Measurements from ENCODE around the gene TTC31.
"Not testable (repeated sequence)": the region's sequence is repeated elsewhere in the genome, so short reads cannot be mapped to it uniquely, and the experiment has no call there.

The TTC31 gene

GRCh38 chr2:74457549-74458131, 25.2 kb upstream of the TTC31 start:
- H3K4me2 ChIP-seq (ENCODE audit: low read length), result peak overlapping the region; percentile 96
- H3K9me3 ChIP-seq (ENCODE audit: control insufficient read depth, low read length), result no peaks in the 10 kb centered on the region
- H3K27ac ChIP-seq, result peak overlapping the region; percentile 99
- peak overlapping the region; percentile 91 for H2AFZ ChIP-seq
- no peaks in the 10 kb centered on the region for H3K36me3 ChIP-seq (ENCODE audit: control insufficient read depth, insufficient read depth, low read length)
- H3K79me2 ChIP-seq, result peaks cover 6% of the 10 kb centered on the region
- peak overlapping the region; percentile 78 for H3K9ac ChIP-seq
- no peaks in the 10 kb centered on the region for H3K27me3 ChIP-seq (ENCODE audit: control insufficient read depth, insufficient read depth, low read length)
- peaks cover 22% of the 10 kb centered on the region for H3K4me1 ChIP-seq
- no peak for TF ChIP-seq CTCF (IDR thresholded peaks at IDR 0.05)
- H3K4me3 ChIP-seq (ENCODE audit: low read depth, low read length), result peak overlapping the region; percentile 90

GRCh38 chr2:74458132-74458937, 24.5 kb upstream of the TTC31 start, which contains the start of gene WBP1:
Gene WBP1 (plus strand): TSS chr2:74458438. CDS start chr2:74458603, 165 bp downstream.
- Histone ChIP-seq H3K27ac (peak within 1 kb of the TSS; percentile 99), H2AFZ (peak within 1 kb of the TSS; percentile 91), H3K79me2 (peaks cover 6% of the 10 kb centered on the region), H3K4me2 (ENCODE audit: low read length) (peak within 1 kb of the TSS; percentile 96), H3K9me3 (ENCODE audit: control insufficient read depth, low read length) (no peaks in the 10 kb centered on the region), H3K9ac (peak within 1 kb of the TSS; percentile 78), H3K4me3 (ENCODE audit: low read depth, low read length) (peak within 1 kb of the TSS; percentile 90), H3K4me1 (peaks cover 22% of the 10 kb centered on the region), H3K27me3 (ENCODE audit: control insufficient read depth, insufficient read depth, low read length) (no peaks in the 10 kb centered on the region), H3K36me3 (ENCODE audit: control insufficient read depth, insufficient read depth, low read length) (no peaks in the 10 kb centered on the region)
- no peak for TF ChIP-seq CTCF (IDR thresholded peaks at IDR 0.05)

- H3K4me3 ChIP-seq (ENCODE audit: low read depth, low read length), result peak overlapping the region; percentile 90
- no peaks in the 10 kb centered on the region for H3K9me3 ChIP-seq (ENCODE audit: control insufficient read depth, low read length)
- H3K27me3 ChIP-seq (ENCODE audit: control insufficient read depth, insufficient read depth, low read length), result no peaks in the 10 kb centered on the region
- H3K4me2 ChIP-seq (ENCODE audit: low read length), result peak overlapping the region; percentile 93
- no peak for TF ChIP-seq CTCF (IDR thresholded peaks at IDR 0.05)
- peak overlapping the region; percentile 77 for H2AFZ ChIP-seq
- no peaks in the 10 kb centered on the region for H3K36me3 ChIP-seq (ENCODE audit: control insufficient read depth, insufficient read depth, low read length)
- peaks cover 7% of the 10 kb centered on the region for H3K79me2 ChIP-seq
- H3K27ac ChIP-seq, result peak overlapping the region; percentile 86
- peak overlapping the region; percentile 63 for H3K9ac ChIP-seq
- peaks cover 24% of the 10 kb centered on the region for H3K4me1 ChIP-seq
Observed at GRCh38 chr2:74458938-74459363, 23.9 kb upstream of the TTC31 start.

- H2AFZ ChIP-seq; H3K27ac ChIP-seq; H3K27me3 ChIP-seq (ENCODE audit: control insufficient read depth, insufficient read depth, low read length); H3K4me2 ChIP-seq (ENCODE audit: low read length); H3K9ac ChIP-seq; H3K9me3 ChIP-seq (ENCODE audit: control insufficient read depth, low read length); H3K36me3 ChIP-seq (ENCODE audit: control insufficient read depth, insufficient read depth, low read length): not testable (repeated sequence)
- Histone ChIP-seq H3K79me2 (peaks cover 13% of the 10 kb centered on the region), H3K4me3 (ENCODE audit: low read depth, low read length) (peak overlapping the region; percentile 90), H3K4me1 (peaks cover 26% of the 10 kb centered on the region)
Observed at GRCh38 chr2:74459503-74460118, 23.3 kb upstream of the TTC31 start.

GRCh38 chr2:74460187-74460586, 22.7 kb upstream of the TTC31 start:
- not testable (repeated sequence) for H3K4me2 ChIP-seq (ENCODE audit: low read length); H3K9me3 ChIP-seq (ENCODE audit: control insufficient read depth, low read length); H2AFZ ChIP-seq; H3K4me3 ChIP-seq (ENCODE audit: low read depth, low read length); H3K36me3 ChIP-seq (ENCODE audit: control insufficient read depth, insufficient read depth, low read length); H3K27ac ChIP-seq; H3K27me3 ChIP-seq (ENCODE audit: control insufficient read depth, insufficient read depth, low read length); H3K9ac ChIP-seq
- Histone ChIP-seq H3K79me2 (peaks cover 15% of the 10 kb centered on the region), H3K4me1 (peaks cover 26% of the 10 kb centered on the region)
